PFSK-1 (cell line): Measurements from ENCODE around the gene STON1.

ENCODE experiments used
- FOXP2 ChIP-seq: optimal IDR thresholded peaks from 2 replicates; pipeline ENCODE3; 2011; ENCODE audit warnings: borderline replicate concordance, control low read depth, inconsistent platforms; ENCODE audit not compliant: insufficient read depth; ENCODE audit errors: extremely low read length, extremely low read depth
- POLR2AphosphoS5 ChIP-seq: IDR thresholded peaks from 2 replicates; pipeline ENCODE4 v1.6.1; 2012; ENCODE audit warnings: low read depth, mild to moderate bottlenecking, control low read depth, low read length, moderate library complexity
- REST ChIP-seq, 2 experiments: IDR thresholded peaks; 2 replicates each; pipeline versions ENCODE4 v1.6.1 to v1.8.0; 2011 to 2012; ENCODE audit warnings: low read depth in 2 of 2, low read length in 2 of 2, control low read depth in 1 of 2, inconsistent platforms in 1 of 2, mild to moderate bottlenecking in 1 of 2, moderate library complexity in 1 of 2; ENCODE audit not compliant: insufficient read depth in 1 of 2
- SIN3A ChIP-seq: IDR thresholded peaks from 2 replicates; pipeline ENCODE4 v1.6.1; 2012; ENCODE audit warnings: mild to moderate bottlenecking, low read length, moderate library complexity, borderline replicate concordance; ENCODE audit not compliant: insufficient read depth
- TAF1 ChIP-seq: IDR thresholded peaks from 2 replicates; pipeline ENCODE4 v1.6.1; 2012; ENCODE audit warnings: low read length, control low read depth, borderline replicate concordance; ENCODE audit not compliant: insufficient read depth

The STON1 gene

DNA sequence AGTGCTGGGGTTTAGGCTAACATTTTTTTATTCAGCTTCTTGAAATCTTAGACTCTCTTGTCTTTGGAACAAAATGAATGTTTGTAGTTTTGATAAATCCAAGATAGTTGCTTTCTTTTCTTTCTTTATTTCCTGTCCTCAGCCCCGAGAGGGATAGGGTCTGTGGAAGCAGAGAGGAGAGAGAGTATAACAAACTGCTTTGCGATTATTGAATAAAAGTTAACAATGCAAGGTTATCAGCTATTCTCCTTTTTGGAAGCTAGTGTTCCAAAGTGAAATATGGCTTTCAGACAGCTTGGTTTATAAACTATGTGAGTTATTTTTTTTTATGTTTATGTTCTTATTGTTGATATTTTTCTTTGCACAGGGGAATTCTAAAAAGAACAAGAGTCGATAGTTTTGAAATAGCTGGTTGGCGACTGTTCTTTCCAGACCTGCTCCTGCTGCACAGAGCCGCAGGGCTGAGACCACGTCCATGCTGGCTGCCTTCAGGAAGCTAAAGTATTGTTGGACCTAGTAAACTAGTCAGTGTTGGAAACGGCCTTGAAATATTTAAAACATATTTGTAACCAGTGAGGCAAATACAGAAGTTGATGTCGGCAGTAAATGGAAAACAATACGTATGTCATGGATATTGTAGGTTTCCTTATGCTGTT is 15.5 kb upstream of the STON1 start:
- TF ChIP-seq POLR2AphosphoS5 (no peak), TAF1 (no peak), FOXP2 (no peak), SIN3A (no peak), REST (IDR thresholded peaks at IDR 0.05; ENCODE audit: insufficient read depth in 1 of 2, low read depth in 2 of 2, low read length in 2 of 2) (no peak)

- no peak for TF ChIP-seq REST (IDR thresholded peaks at IDR 0.05; ENCODE audit: insufficient read depth in 1 of 2, low read depth in 2 of 2, low read length in 2 of 2)
- TF ChIP-seq FOXP2 = no peak
- no peak for TF ChIP-seq TAF1
- no peak for TF ChIP-seq POLR2AphosphoS5
- no peak for TF ChIP-seq SIN3A
These were observed 14.4 kb upstream of the STON1 start for GRCh38 chr2:48515513-48515985.

DNA sequence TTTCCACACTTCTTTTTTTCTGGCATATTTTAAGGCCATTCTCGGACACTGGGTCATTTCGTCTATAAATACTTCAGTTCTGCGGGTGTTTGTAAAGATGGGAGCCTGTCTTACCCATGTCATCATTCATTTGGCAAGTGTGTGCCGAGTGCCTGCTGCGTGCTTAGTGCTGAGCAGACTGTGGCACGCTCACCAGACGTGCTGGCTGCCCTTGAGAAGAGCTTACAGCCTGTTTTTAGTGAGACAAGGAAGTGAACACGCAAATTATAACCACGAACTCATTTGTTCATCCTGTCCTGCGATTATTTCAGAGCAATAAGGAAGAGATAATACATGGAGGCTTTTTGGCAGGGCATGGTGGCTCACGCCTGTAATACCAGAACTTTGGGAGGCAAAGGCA is 10.4 kb upstream of the STON1 start:
- TF ChIP-seq FOXP2 (no peak), REST (IDR thresholded peaks at IDR 0.05; ENCODE audit: insufficient read depth in 1 of 2, low read depth in 2 of 2, low read length in 2 of 2) (no peak), SIN3A (no peak), TAF1 (no peak), POLR2AphosphoS5 (no peak)

DNA sequence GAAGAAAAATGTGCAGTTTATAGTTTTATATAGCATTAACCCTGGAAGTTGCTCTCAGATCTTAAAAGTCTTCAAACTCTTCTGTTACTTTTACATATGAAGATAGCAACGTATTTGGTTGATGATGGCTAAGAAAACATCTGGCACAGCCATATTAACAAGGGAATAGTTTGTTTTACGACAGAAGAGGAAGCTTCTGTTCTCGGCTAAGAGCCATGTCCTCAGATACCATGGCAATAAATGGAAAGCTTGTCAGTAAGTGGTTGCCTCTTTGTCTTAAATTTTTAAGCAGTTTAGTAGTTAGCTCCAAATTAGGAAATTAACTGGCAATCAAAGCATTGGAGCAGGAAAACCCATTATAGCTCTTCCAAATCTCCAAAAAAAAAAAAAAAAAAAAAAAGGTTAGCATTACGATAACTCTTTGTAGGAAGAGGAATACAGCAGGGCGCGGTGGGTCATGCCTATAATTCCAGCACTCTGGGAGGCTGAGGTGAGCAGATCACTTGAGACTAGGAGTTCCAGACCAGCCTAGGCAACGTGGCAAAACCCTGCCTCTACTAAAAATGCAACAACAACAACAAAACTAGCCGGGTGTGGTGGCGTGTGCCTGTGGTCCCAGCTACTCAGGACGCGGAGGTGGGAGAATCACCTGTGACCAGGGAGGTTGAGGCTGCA is 4.5 kb upstream of the STON1 start:
- TF ChIP-seq REST (IDR thresholded peaks at IDR 0.05; ENCODE audit: insufficient read depth in 1 of 2, low read depth in 2 of 2, low read length in 2 of 2) (no peak), POLR2AphosphoS5 (no peak), FOXP2 (no peak), SIN3A (no peak), TAF1 (no peak)
